ENCODE data around the gene CRB3. TPM values are rescaled to one million over a fixed set of nuclear protein-coding genes. Genes with fewer than 3 reads are reported as not detected.

Gene CRB3
- total and polyA plus RNA-seq, 2 donors (not counting 3 experiments of a cell fraction or from before 2014, with no cell fraction given), result not detected

DNA sequence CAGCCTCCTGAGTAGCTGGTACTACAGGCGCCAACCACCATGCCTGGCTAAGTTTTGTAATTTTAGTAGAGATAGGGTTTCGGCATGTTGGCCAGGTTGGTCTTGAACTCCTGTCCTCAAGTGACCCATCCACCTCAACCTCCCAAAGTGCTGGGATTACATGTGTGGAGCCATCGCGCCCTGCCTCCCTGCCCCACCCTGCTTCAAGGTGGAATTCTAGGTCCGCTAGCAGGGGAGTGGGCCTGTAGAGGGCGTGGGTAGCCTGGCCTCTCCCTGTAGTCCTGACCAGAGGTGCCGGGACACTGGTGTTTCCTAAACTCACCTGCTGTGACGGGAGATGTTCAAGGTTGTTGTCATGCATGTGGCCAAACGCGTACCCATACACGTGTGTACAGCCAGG is 30.9 kb upstream of the CRB3 start:
- CTCF ChIA-PET, result interaction anchor here (0.7 kb wide), 1 partner anchor 16 kb away, joined by 3 read pairs; no protein-coding TSS in a partner anchor

More for the DNA sequence above, 30.9 kb upstream of the CRB3 start:
- H3K79me2 ChIP-seq (ENCODE audit: control insufficient read depth, insufficient read depth, low read length), result no peaks in the 10 kb centered on the region
- H3K4me3 ChIP-seq (replicated peaks in 1 of 3; ENCODE audit: insufficient read depth in 1 of 3, low read depth in 1 of 3, low read length in 3 of 3), result no peak overlapping the region
- no peak overlapping the region for H2AFZ ChIP-seq (ENCODE audit: low read depth, low read length)
- no peaks in the 10 kb centered on the region for H3K9me1 ChIP-seq (replicated peaks; ENCODE audit: control insufficient read depth, extremely low read depth, insufficient read depth, low read length)
- H3K27ac ChIP-seq (ENCODE audit: insufficient read depth, low read depth, low read length), result no peak overlapping the region
- H3K27me3 ChIP-seq (ENCODE audit: control insufficient read depth in 2 of 2, insufficient read depth in 2 of 2, low read length in 2 of 2), result no peaks in the 10 kb centered on the region
- no peak for FAIRE-seq
- no peaks in the 10 kb centered on the region for H4K20me1 ChIP-seq (replicated peaks; ENCODE audit: control insufficient read depth, extremely low read depth, insufficient read depth, low read length)
- H3K36me3 ChIP-seq (ENCODE audit: control insufficient read depth in 2 of 2, extremely low read depth in 1 of 2, insufficient read depth in 2 of 2, low read length in 2 of 2), result no peaks in the 10 kb centered on the region
- DNase-seq (ENCODE audit: low read depth, low spot score), result no peak
- POLR2A ChIA-PET, result no interaction called here
- H3K4me2 ChIP-seq (ENCODE audit: insufficient read depth, low read length), result no peak overlapping the region
- no peaks in the 10 kb centered on the region for H3K4me1 ChIP-seq (ENCODE audit: control insufficient read depth, extremely low read depth, insufficient read depth, low read length)
- no peak overlapping the region for H3K9ac ChIP-seq (replicated peaks; ENCODE audit: extremely low read depth, insufficient read depth, low read length)
- BruUV-seq (replicated peaks), result no TSS peak
- H3K9me3 ChIP-seq (replicated peaks; ENCODE audit: control insufficient read depth, insufficient read depth, low read length), result no peaks in the 10 kb centered on the region
- dilution Hi-C loops (cut with MboI; ENCODE audit: extremely low pct_ligation_motif_present, low sequenced_read_pairs), result no loop called here
- TF ChIP-seq, protein P1, sequence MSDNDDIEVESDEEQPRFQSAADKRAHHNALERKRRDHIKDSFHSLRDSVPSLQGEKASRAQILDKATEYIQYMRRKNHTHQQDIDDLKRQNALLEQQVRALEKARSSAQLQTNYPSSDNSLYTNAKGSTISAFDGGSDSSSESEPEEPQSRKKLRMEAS (IDR thresholded peaks at IDR 0.05; ENCODE audit: insufficient read depth, insufficient read length), result no peak
- TF ChIP-seq EZH2 (IDR thresholded peaks at IDR 0.05; ENCODE audit: borderline replicate concordance, low read depth, low read length, severe bottlenecking) (no peak), CTCF (IDR thresholded peaks at IDR 0.05; ENCODE audit: extremely low read depth in 1 of 2, insufficient read depth in 1 of 2, low read depth in 1 of 2, low read length in 2 of 2) (no peak), POLR2A (IDR thresholded peaks at IDR 0.05; ENCODE audit: low read depth, low read length) (no peak), FOS (IDR thresholded peaks at IDR 0.05; ENCODE audit: borderline replicate concordance, insufficient read depth, low read length) (no peak), GATA2 (IDR thresholded peaks at IDR 0.05; ENCODE audit: insufficient read depth, insufficient read length, low read depth, low read length) (no peak), MYC (IDR thresholded peaks at IDR 0.05; ENCODE audit: low read depth, low read length) (no peak), POLR2AphosphoS5 (IDR thresholded peaks at IDR 0.05; ENCODE audit: insufficient read depth, low read depth, low read length) (no peak), JUN (IDR thresholded peaks at IDR 0.05; ENCODE audit: borderline replicate concordance, insufficient read depth, insufficient read length, low read depth) (no peak)
- intact Hi-C loops (cut with micrococcal nuclease), result no loop called here

Data from endothelial cell of umbilical vein (primary cell).